GM21786 (cell line): ENCODE data around the gene TIPRL.
"Not testable (repeated sequence)": the region's sequence is repeated elsewhere in the genome, so short reads cannot be mapped to it uniquely, and the experiment has no call there.

ENCODE experiments used
- ATAC-seq: cut with Tn5 transposase; IDR thresholded peaks from one replicate; pipeline ENCODE4 v1.9.1; 2021; ENCODE audit not compliant: unreplicated experiment

TIPRL gene

GRCh38 chr1:168207673-168208072 is 28.9 kb downstream of the TIPRL start:
- ATAC-seq, result not testable (repeated sequence)

DNA sequence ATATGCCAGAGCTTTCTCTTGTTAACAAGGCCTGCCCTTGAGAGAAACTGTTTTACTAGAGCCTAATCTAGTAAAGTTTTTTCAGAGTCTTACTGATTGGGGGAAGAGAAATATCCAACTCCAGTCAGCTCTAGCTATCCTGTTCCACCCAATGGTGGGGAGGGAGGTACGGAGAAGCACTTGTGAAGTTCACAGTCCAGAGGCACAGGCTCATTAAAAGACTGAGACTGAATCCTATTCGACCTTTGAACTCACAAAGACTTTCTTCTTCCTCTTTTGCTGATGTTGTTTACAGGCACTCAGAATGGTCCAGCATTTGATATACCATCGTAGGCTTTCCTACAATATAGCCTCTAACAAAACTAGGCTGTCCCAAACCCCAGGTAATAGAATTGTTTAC is 31.6 kb downstream of the TIPRL start:
- no peak for ATAC-seq

DNA sequence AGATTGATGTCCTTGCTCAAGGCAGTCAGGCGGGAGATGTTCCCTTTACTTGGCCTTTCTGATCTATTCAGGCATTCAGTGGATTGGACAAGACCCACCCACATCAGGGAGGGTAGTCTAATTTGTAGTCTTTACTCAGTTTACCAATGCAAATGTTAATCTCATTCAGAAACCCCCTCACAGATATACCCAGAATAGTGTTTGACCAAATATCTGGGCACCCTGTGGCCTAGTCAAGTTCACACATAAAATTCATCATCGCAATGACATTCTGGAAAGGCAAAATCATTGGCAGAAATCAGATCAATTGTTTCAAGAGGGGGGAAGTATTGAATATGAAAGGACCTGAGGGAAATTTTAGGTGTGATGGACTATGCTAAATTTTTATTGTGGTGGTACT is 34.6 kb downstream of the TIPRL start:
- ATAC-seq, result no peak

- no peak for ATAC-seq
Measured at GRCh38 chr1:168216171-168216570, 37.4 kb downstream of the TIPRL start.

DNA sequence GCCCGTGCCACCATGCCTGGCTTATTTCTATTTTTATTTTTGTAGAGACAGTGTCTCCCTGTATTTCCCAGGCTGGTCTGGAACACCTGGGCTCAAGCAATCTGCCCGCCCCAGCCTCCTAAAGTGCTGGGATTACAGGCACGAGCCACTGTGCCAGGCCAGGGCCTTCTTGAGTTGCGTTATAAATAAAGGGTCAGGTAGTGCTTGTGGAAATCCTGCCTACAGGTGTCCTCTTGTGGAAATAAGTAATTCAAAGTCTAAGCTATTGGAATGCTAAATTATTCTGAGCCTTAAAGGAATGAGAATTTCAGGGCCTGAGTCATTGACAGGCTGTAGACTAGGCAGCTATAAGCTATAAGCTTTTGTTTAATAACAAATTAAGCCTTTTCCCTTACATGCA is 38.9 kb downstream of the TIPRL start:
- ATAC-seq, result no peak

- ATAC-seq, result no peak
Measured at GRCh38 chr1:168218658-168219057, 39.9 kb downstream of the TIPRL start.

- no peak for ATAC-seq
Measured at GRCh38 chr1:168220470-168220871, 41.7 kb downstream of the TIPRL start.

DNA sequence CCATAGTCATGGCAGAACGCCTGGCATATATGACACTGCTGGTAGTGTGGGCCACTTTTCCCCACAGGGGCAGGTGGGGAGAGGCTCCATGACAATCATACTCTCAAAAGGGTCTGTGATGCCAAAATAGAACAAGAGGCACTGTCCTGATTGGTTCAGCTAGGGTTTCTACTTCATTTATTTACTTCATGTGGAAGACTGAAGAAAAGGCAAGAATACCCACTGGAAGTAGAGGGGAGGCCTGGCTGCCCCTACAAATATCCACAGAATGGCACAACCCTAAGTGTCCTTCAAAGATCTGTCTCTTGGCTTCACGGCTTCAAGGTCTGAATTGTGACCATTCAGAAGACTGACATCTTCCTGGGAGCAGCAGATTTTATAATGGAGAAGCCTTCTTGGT is 42.5 kb downstream of the TIPRL start:
- ATAC-seq, result no peak

DNA sequence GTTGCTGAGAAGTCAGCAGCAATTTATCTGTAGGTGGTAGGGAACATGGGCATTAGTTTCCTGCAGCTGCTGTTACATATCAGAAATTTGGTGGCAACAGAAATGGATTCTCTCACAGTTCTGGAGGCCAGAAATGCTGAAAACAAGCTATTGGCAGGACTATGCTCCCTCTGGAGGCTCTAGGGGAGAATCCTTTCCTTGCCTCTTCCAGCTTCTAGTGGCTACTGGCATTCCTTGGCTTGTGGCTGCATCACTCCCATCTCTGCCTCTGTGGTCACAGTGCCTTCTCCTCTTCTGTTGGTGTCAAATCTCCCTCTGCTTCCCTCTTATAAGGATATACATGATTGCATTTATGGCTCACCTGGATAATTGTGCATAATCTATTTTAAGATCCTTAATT is 44.5 kb downstream of the TIPRL start:
- no peak for ATAC-seq

GRCh38 chr1:168223681-168224540 is 45.1 kb downstream of the TIPRL start:
- no peak for ATAC-seq

GRCh38 chr1:168224991-168225390 is 46.2 kb downstream of the TIPRL start:
- no peak for ATAC-seq

GRCh38 chr1:168225476-168226190 is 46.9 kb downstream of the TIPRL start, which contains the start of gene SFT2D2:
SFT2D2 (plus strand) TSS chr1:168226004; CDS start chr1:168226080, 76 bp downstream.
- peak; percentile 72 for ATAC-seq

DNA sequence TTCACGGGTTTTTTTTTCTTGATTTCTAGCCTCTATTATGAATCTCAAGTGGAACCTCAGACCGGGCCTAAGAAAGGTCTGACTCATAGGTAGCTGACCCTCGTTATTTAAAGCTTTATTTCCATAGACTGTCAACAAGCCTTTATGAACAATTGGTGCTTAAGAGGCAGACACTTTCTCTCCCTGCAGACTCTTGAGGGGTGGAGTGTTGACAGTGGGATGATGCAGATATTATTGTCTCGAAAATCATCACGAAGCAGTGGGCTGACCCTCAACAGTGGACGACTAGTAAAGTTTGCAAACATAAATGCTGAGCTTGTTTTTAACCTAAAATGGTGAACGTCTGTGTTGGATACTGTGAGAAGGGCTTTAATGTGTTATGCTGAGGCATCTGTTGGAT is 48.9 kb downstream of the TIPRL start:
- no peak for ATAC-seq

GRCh38 chr1:168229893-168230292 is 51.1 kb downstream of the TIPRL start:
- no peak for ATAC-seq

GRCh38 chr1:168230709-168231108 is 51.9 kb downstream of the TIPRL start:
- ATAC-seq, result no peak

- ATAC-seq, result peak; percentile 83
Measured at GRCh38 chr1:168234846-168235547, 56.2 kb downstream of the TIPRL start.

DNA sequence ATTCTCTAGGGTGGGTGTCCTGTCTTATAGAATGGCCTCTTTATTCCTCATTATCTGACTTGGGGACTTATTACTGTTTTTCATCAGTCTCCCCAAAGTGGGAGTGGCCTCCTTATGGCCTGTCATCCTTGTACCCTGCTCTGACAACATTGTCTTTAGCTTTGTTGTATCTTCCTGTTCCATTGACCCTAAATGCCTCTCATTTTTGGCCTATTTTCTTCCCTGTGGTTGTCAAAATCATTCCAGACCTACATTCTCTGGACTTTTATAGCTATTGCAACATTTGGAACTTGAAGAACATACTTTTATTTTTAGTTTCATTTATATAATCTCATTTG is 56.8 kb downstream of the TIPRL start:
- peak; percentile 15 for ATAC-seq

- no peak for ATAC-seq
Measured at GRCh38 chr1:168235937-168236336, 57.2 kb downstream of the TIPRL start.

GRCh38 chr1:168236836-168237611 is 58.3 kb downstream of the TIPRL start:
- ATAC-seq, result peak; percentile 46

DNA sequence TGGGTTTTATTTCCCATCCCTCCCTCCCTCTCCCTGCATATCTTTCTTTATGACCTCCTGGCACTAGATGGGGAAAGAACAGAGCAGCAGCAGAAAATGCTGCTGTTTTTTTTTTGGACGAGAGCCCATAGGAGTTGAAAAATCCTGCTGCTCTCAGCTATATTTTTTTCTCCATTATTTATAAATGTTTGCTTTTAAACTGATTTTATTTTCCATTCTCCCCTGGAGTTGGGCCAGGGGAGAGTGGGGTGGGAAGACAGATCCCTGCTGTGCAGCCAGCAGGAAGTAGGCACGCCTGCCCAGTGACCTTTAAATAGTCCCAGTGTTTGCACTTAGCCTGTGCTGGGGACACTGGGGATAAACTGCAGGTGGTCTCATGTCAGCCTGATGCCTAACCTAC is 64.4 kb downstream of the TIPRL start:
- ATAC-seq, result no peak

GRCh38 chr1:168243636-168244212 is 65.0 kb downstream of the TIPRL start:
- no peak for ATAC-seq
